ENCODE measurements around the gene ZNF581. TPM values are rescaled to one million over a fixed set of nuclear protein-coding genes. Genes with fewer than 3 reads are reported as not detected.

The ZNF581 gene
- polyA plus RNA-seq, 1 of the 3 experiments (the other 2 are of a cell fraction): 24.7 TPM

- TF ChIP-seq TEAD4 (IDR thresholded peaks at IDR 0.05; ENCODE audit: borderline replicate concordance, insufficient read depth): no peak
- TF ChIP-seq, protein P1, sequence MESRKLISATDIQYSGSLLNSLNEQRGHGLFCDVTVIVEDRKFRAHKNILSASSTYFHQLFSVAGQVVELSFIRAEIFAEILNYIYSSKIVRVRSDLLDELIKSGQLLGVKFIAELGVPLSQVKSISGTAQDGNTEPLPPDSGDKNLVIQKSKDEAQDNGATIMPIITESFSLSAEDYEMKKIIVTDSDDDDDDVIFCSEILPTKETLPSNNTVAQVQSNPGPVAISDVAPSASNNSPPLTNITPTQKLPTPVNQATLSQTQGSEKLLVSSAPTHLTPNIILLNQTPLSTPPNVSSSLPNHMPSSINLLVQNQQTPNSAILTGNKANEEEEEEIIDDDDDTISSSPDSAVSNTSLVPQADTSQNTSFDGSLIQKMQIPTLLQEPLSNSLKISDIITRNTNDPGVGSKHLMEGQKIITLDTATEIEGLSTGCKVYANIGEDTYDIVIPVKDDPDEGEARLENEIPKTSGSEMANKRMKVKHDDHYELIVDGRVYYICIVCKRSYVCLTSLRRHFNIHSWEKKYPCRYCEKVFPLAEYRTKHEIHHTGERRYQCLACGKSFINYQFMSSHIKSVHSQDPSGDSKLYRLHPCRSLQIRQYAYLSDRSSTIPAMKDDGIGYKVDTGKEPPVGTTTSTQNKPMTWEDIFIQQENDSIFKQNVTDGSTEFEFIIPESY (IDR thresholded peaks at IDR 0.05; ENCODE audit: borderline replicate concordance, low read depth): no peak; the same call in 1 of the 2 replicates
- no peak for TF ChIP-seq EP300 (IDR thresholded peaks at IDR 0.05; ENCODE audit: borderline replicate concordance in 1 of 2, low read depth in 1 of 2, low read length in 1 of 2)
- no peak for TF ChIP-seq SMC3 (IDR thresholded peaks at IDR 0.05; ENCODE audit: low read depth, low read length)
- no peak for TF ChIP-seq IRF3 (IDR thresholded peaks at IDR 0.05; ENCODE audit: low read depth, low read length)
- no peak for TF ChIP-seq JUND (IDR thresholded peaks at IDR 0.05)
- TF ChIP-seq SIN3A (IDR thresholded peaks at IDR 0.05; ENCODE audit: borderline replicate concordance, low read depth, low read length): 0 out of 2 replicates have a peak, but pooled peaks have one; percentile 37
- TF ChIP-seq RFX5 (IDR thresholded peaks at IDR 0.05; ENCODE audit: low read length): no peak
- no peak for TF ChIP-seq RAD21 (IDR thresholded peaks at IDR 0.05; ENCODE audit: low read length)
- TF ChIP-seq FOXJ3 (CRISPR knock-in tag; IDR thresholded peaks at IDR 0.05): no peak
- no peak for TF ChIP-seq NFIC (IDR thresholded peaks at IDR 0.05; ENCODE audit: borderline replicate concordance)
- no peak for TF ChIP-seq MEF2A (IDR thresholded peaks at IDR 0.05; ENCODE audit: borderline replicate concordance, low read depth)
- TF ChIP-seq YY1 (IDR thresholded peaks at IDR 0.05; ENCODE audit: low read depth): peak; percentile 91
- no peak for TF ChIP-seq CHD2 (IDR thresholded peaks at IDR 0.05; ENCODE audit: low read length, partially characterized antibody)
- TF ChIP-seq, protein P2, sequence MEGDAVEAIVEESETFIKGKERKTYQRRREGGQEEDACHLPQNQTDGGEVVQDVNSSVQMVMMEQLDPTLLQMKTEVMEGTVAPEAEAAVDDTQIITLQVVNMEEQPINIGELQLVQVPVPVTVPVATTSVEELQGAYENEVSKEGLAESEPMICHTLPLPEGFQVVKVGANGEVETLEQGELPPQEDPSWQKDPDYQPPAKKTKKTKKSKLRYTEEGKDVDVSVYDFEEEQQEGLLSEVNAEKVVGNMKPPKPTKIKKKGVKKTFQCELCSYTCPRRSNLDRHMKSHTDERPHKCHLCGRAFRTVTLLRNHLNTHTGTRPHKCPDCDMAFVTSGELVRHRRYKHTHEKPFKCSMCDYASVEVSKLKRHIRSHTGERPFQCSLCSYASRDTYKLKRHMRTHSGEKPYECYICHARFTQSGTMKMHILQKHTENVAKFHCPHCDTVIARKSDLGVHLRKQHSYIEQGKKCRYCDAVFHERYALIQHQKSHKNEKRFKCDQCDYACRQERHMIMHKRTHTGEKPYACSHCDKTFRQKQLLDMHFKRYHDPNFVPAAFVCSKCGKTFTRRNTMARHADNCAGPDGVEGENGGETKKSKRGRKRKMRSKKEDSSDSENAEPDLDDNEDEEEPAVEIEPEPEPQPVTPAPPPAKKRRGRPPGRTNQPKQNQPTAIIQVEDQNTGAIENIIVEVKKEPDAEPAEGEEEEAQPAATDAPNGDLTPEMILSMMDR (IDR thresholded peaks at IDR 0.05): no peak
- peak; percentile 85 for TF ChIP-seq ELF1 (IDR thresholded peaks at IDR 0.05)
Observed at GRCh38 chr19:55654868-55655647, 11.6 kb downstream of the ZNF581 start, which contains the start of gene U2AF2 (continued).

DNA sequence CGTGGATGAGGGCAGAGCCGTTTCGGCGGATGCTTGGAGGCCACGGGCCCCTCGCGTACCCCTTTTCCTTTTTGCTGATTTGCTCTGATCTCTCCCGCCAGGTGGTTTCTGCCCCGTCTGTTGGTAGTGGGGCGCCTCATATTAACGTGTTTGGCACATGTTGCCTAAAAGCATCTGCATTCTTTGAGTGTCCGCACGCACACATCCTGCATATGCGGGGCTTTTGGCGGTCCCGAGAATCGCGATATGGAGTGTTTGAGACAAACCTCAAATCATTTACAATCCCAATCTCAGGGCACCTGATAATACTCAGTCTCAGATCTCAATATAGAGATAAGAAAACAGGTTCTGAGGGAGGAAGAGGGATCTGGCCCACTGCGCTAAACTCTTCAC, 12.2 kb downstream of the ZNF581 start:
- ChIA-PET CTCF (interaction anchor here (2.1 to 4.7 kb wide), 3 partner anchors 16 to 23 kb away, joined by 8 to 34 read pairs (median 20); no protein-coding TSS in a partner anchor), POLR2A (no interaction called here)
- H3F3A ChIP-seq (replicated peaks; ENCODE audit: insufficient read depth): peaks cover 5% of the 10 kb centered on the region

More for the DNA sequence above, 12.2 kb downstream of the ZNF581 start:
- Histone ChIP-seq H4K20me1 (ENCODE audit: insufficient read depth) (peaks cover 53% of the 10 kb centered on the region), H3K4me3 (ENCODE audit: low read depth in 2 of 2, low read length in 1 of 2) (peak overlapping the region; percentile 92 to 96), H3K79me2 (ENCODE audit: insufficient read depth) (peaks cover 57% of the 10 kb centered on the region), H3K36me3 (replicated peaks in 1 of 2; ENCODE audit: control insufficient read depth in 1 of 2, insufficient read depth in 2 of 2, low read length in 1 of 2) (peaks cover 20 to 34% of the 10 kb centered on the region in 2 experiments), H3K27ac (ENCODE audit: low read depth in 2 of 2, low read length in 1 of 2) (peak overlapping the region; percentile 99), H3K9me3 (no peaks in the 10 kb centered on the region), H3K9ac (peak overlapping the region; percentile 99), H3K27me3 (ENCODE audit: insufficient read depth) (no peaks in the 10 kb centered on the region), H3K4me1 (ENCODE audit: control insufficient read depth in 1 of 2, insufficient read depth in 2 of 2, low read depth in 1 of 2, low read length in 1 of 2) (peaks cover 14 to 27% of the 10 kb centered on the region in 2 experiments; a peak in 3 of 4 replicates), H3K9me2 (no peaks in the 10 kb centered on the region), H3K4me2 (peak overlapping the region; percentile 99), H2AFZ (ENCODE audit: low read depth) (no peak overlapping the region)
- 0 out of 2 replicates have a peak, but pooled peaks have one; percentile 18 for TF ChIP-seq GATA2 (CRISPR knock-in tag; IDR thresholded peaks at IDR 0.05)
- no peak for TF ChIP-seq JUND (IDR thresholded peaks at IDR 0.05)
- no peak for TF ChIP-seq ELF1 (IDR thresholded peaks at IDR 0.05)
- no peak for TF ChIP-seq RCOR1 (IDR thresholded peaks at IDR 0.05; ENCODE audit: low read length)
- TF ChIP-seq RAD21 (IDR thresholded peaks at IDR 0.05; ENCODE audit: low read length): no peak
- TF ChIP-seq MAX (IDR thresholded peaks at IDR 0.05; ENCODE audit: low read depth): no peak
- TF ChIP-seq SIN3A (IDR thresholded peaks at IDR 0.05; ENCODE audit: borderline replicate concordance, low read depth, low read length): 0 out of 2 replicates have a peak, but pooled peaks have one; percentile 62
- no peak for TF ChIP-seq EZH2phosphoT487 (IDR thresholded peaks at IDR 0.05; ENCODE audit: borderline replicate concordance, low read depth)
- TF ChIP-seq, protein P2 (IDR thresholded peaks at IDR 0.05): no peak
- TF ChIP-seq, protein P3, sequence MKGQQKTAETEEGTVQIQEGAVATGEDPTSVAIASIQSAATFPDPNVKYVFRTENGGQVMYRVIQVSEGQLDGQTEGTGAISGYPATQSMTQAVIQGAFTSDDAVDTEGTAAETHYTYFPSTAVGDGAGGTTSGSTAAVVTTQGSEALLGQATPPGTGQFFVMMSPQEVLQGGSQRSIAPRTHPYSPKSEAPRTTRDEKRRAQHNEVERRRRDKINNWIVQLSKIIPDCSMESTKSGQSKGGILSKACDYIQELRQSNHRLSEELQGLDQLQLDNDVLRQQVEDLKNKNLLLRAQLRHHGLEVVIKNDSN (IDR thresholded peaks at IDR 0.05; ENCODE audit: borderline replicate concordance, low read depth): no peak
- TF ChIP-seq RFX5 (IDR thresholded peaks at IDR 0.05; ENCODE audit: low read length): no peak
- no peak for TF ChIP-seq NFIC (IDR thresholded peaks at IDR 0.05; ENCODE audit: borderline replicate concordance)
- DNase-seq: no peak
- under 1% methylated on average over 19 of the region's 19 CpGs for WGBS (ENCODE audit: low lambda C conversion rate)

Measured in SK-N-SH (cell line).